Prostate gland (tissue), 2 donors: ENCODE measurements around the gene USP13. TPM values are rescaled to one million over a fixed set of nuclear protein-coding genes. Genes with fewer than 3 reads are reported as not detected.

ENCODE experiments used
- DNase-seq: peaks from one replicate; pipeline ENCODE4 v3.0.0-alpha.2; 2019; ENCODE audit warnings: low spot score
- H3K27ac ChIP-seq, 2 donors: fragments of 200-600 bp; sonication (generic); 2 replicates each; pipeline ENCODE4 v1.5.1; 2017 to 2019
- H3K27me3 ChIP-seq: fragments of 200-600 bp; sonication (generic); replicated peaks from 2 replicates; pipeline ENCODE4 v1.5.1; 2019; ENCODE audit not compliant: insufficient read depth
- H3K36me3 ChIP-seq, 2 donors: fragments of 200-600 bp; sonication (generic); 1 replicate in 1 of 2; 2 replicates in 1 of 2; pipeline versions ENCODE4 v1.5.1 to v1.8.1; 2017 to 2019
- H3K4me1 ChIP-seq: fragments of 200-600 bp; sonication (generic); replicated peaks from 2 replicates; pipeline ENCODE4 v1.5.1; 2019
- H3K4me3 ChIP-seq, 2 donors: fragments of 200-600 bp; sonication (generic); 2 replicates each; pipeline ENCODE4 v1.5.1; 2017 to 2019
- H3K9me3 ChIP-seq: fragments of 200-600 bp; sonication (generic); 2 replicates; pipeline ENCODE4 v1.5.1; 2017
- POLR2A ChIP-seq: fragments of 450-650 bp; IDR thresholded peaks from one replicate; pipeline ENCODE4 v1.6.1; 2016; ENCODE audit warnings: antibody characterized with exemption, mild to moderate bottlenecking
- POLR2AphosphoS5 ChIP-seq: sonication (generic); formaldehyde crosslinking; IDR thresholded peaks from one replicate; pipeline ENCODE4 v1.6.1; 2017; ENCODE audit warnings: antibody characterized with exemption
- WGBS: methylation state at CpG from one replicate; pipeline ENCODE4 v1.1.5; 2018; 5-methylcytosine and 5-hydroxymethylcytosine counted together
- intact Hi-C: fragments of 100-400 bp; cut with DNase I; formaldehyde crosslinking; loops from one replicate; pipeline ENCODE4 v1.14.2; 2022
- total RNA-seq, 2 donors: library from RNA; depleted of rRNA; stranded (reverse); fragments of >200 nt; gene quantifications; one replicate each; pipeline ENCODE4 v1.1.0, GENCODE V29; 2016
- TF ChIP-seq, protein P1 (sequence below), 4 experiments: fragments of 200-600 bp in 2 of 4; fragments of 450-650 bp in 2 of 4; sonication (generic) in 2 of 4; IDR thresholded peaks; 1 replicate in 3 of 4; 2 replicates in 1 of 4; pipeline ENCODE4 v1.5.1; 2016 to 2019; ENCODE audit warnings: antibody characterized with exemption in 4 of 4, mild to moderate bottlenecking in 2 of 4, moderate library complexity in 2 of 4

USP13 gene
- total RNA-seq, 2 donors from 2014 or later = 11.7 to 52.6 TPM

DNA sequence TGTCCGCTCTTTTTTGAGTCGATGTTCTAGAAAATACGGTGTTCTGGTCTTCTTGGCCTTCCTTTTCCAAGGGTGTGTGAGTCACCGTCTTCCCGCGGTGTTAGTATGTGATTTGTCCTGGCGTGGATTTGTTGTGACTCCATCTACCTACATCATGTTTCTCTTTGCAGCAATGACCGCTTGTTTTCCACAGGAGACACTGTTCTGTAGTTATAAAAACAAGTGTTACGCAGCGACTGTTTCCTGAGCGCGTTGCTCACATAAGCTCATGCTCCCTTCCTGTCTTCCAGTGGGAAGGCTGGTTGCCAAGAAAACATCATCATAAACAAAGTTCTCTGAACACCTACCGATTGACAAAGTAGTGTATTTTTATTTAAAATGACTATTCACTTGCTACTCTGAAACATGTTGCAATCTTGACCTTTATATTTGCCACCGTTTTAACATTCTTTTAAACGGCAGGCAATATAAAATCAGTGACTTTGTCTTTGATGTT, 19.0 kb downstream of the USP13 start:
- Histone ChIP-seq H3K4me1 (no peaks in the 10 kb centered on the region), H3K27ac (no peak overlapping the region), H3K4me3 (no peak overlapping the region), H3K36me3 (no peaks in the 10 kb centered on the region), H3K9me3 (no peaks in the 10 kb centered on the region), H3K27me3 (no peaks in the 10 kb centered on the region)
- TF ChIP-seq POLR2AphosphoS5 (peak; percentile 25), POLR2A (no peak)
- TF ChIP-seq, protein P1, sequence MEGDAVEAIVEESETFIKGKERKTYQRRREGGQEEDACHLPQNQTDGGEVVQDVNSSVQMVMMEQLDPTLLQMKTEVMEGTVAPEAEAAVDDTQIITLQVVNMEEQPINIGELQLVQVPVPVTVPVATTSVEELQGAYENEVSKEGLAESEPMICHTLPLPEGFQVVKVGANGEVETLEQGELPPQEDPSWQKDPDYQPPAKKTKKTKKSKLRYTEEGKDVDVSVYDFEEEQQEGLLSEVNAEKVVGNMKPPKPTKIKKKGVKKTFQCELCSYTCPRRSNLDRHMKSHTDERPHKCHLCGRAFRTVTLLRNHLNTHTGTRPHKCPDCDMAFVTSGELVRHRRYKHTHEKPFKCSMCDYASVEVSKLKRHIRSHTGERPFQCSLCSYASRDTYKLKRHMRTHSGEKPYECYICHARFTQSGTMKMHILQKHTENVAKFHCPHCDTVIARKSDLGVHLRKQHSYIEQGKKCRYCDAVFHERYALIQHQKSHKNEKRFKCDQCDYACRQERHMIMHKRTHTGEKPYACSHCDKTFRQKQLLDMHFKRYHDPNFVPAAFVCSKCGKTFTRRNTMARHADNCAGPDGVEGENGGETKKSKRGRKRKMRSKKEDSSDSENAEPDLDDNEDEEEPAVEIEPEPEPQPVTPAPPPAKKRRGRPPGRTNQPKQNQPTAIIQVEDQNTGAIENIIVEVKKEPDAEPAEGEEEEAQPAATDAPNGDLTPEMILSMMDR (IDR thresholded peaks at IDR 0.05) = no peak
- 71% methylated on average over 15 of the region's 15 CpGs for WGBS
- intact Hi-C loops = no loop called here
- no peak for DNase-seq

- no peaks in the 10 kb centered on the region for H3K4me1 ChIP-seq
- TF ChIP-seq, protein P1 (IDR thresholded peaks at IDR 0.05) = no peak
- TF ChIP-seq POLR2AphosphoS5 = no peak
- no peak for TF ChIP-seq POLR2A
- WGBS = 58% methylated on average over 4 of the region's 4 CpGs
Observed at GRCh38 chr3:179672918-179673317, 20.1 kb downstream of the USP13 start.

DNA sequence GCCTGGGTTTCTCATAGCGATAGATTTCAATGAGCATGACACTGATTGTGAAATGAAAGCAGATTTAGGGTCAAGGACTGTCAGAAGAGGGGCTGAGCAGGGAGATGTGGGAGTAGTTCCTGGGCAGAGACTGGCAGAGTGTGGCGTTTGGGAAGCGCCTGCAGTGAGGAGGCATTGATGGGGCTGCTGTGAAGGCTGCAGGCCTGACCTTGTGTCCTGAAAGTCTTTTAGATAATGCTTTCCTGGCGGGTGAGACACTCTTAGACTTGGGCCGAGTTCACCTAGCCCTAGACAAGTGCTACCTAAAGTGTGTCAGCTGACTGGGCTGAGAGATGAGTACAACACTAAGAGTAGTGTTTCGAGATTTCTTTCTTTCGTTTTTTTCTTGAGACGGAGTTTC, 20.7 kb downstream of the USP13 start:
- Histone ChIP-seq H3K27me3 (no peaks in the 10 kb centered on the region), H3K27ac (no peak overlapping the region), H3K9me3 (no peaks in the 10 kb centered on the region), H3K4me1 (no peaks in the 10 kb centered on the region), H3K36me3 (no peaks in the 10 kb centered on the region), H3K4me3 (no peak overlapping the region)
- intact Hi-C loops = no loop called here
- DNase-seq = no peak
- TF ChIP-seq POLR2AphosphoS5 (no peak), POLR2A (no peak)
- TF ChIP-seq, protein P1 (IDR thresholded peaks at IDR 0.05) = no peak
- WGBS = 94% methylated on average over 8 of the region's 8 CpGs

More at GRCh38 chr3:179672918-179673317, 20.1 kb downstream of the USP13 start:
- intact Hi-C loops = no loop called here
- Histone ChIP-seq H3K36me3 (no peaks in the 10 kb centered on the region), H3K4me3 (no peak overlapping the region), H3K27ac (no peak overlapping the region), H3K27me3 (no peaks in the 10 kb centered on the region), H3K9me3 (no peaks in the 10 kb centered on the region)
- DNase-seq = no peak

GRCh38 chr3:179676081-179676480, 23.2 kb downstream of the USP13 start:
- Histone ChIP-seq H3K4me3 (no peak overlapping the region), H3K4me1 (no peaks in the 10 kb centered on the region), H3K27me3 (no peaks in the 10 kb centered on the region), H3K27ac (no peak overlapping the region), H3K9me3 (no peaks in the 10 kb centered on the region), H3K36me3 (no peaks in the 10 kb centered on the region)
- WGBS = 92% methylated on average over 5 of the region's 5 CpGs
- intact Hi-C loops = no loop called here
- TF ChIP-seq, protein P1 (IDR thresholded peaks at IDR 0.05) = no peak
- no peak for DNase-seq

GRCh38 chr3:179677884-179678283, 25.0 kb downstream of the USP13 start:
- no peaks in the 10 kb centered on the region for H3K36me3 ChIP-seq
- intact Hi-C loops = no loop called here
- H3K4me3 ChIP-seq = no peak overlapping the region
- no peaks in the 10 kb centered on the region for H3K4me1 ChIP-seq
- no peaks in the 10 kb centered on the region for H3K9me3 ChIP-seq
- no peak for DNase-seq
- no peaks in the 10 kb centered on the region for H3K27me3 ChIP-seq
- no peak for TF ChIP-seq POLR2AphosphoS5
- TF ChIP-seq, protein P1 (IDR thresholded peaks at IDR 0.05) = no peak
- no peak for TF ChIP-seq POLR2A
- H3K27ac ChIP-seq = no peak overlapping the region
- 64% methylated on average over 2 of the region's 2 CpGs for WGBS
